Stimulated activated CD8-positive, alpha-beta memory T cell treated with anti-CD3 and anti-CD28 coated beads, Interleukin-4, amount 100 ng/mL, for 4 hours (primary cell): ENCODE data around the gene AP3B2.
A peak's percentile ranks its signal among the peaks of the same experiment; 100 is the strongest.
"Not testable (repeated sequence)": the region's sequence is repeated elsewhere in the genome, so short reads cannot be mapped to it uniquely, and the experiment has no call there.

Experiments
- DNase-seq, 2 donors: peaks; one replicate each; pipeline ENCODE4 v3.0.0-alpha.2; 2020; ENCODE audit warnings: low read depth in 2 of 2, low spot score in 1 of 2

Gene AP3B2

GRCh38 chr15:82650046-82650670 is 59.5 kb downstream of the AP3B2 start:
- DNase-seq, result no peak

GRCh38 chr15:82649226-82649999 is 60.3 kb downstream of the AP3B2 start:
- DNase-seq, result no peak

GRCh38 chr15:82648257-82649103 is 61.2 kb downstream of the AP3B2 start:
- no peak for DNase-seq

GRCh38 chr15:82647835-82648256 is 61.8 kb downstream of the AP3B2 start:
- DNase-seq, result peak; percentile 31 to 37

GRCh38 chr15:82647045-82647834 is 62.4 kb downstream of the AP3B2 start, which contains the start of gene CPEB1:
CPEB1 (minus strand) TSS chr15:82647363; CDS start chr15:82628459, 18,904 bp downstream.
- peak; percentile 7 to 41 for DNase-seq

- no peak for DNase-seq
Observed at GRCh38 chr15:82646250-82647044, 63.2 kb downstream of the AP3B2 start.

- not testable (repeated sequence) for DNase-seq
Observed at GRCh38 chr15:82644967-82645852, 64.5 kb downstream of the AP3B2 start.

GRCh38 chr15:82643992-82644391 is 65.7 kb downstream of the AP3B2 start:
- no peak for DNase-seq

- DNase-seq, result no peak
Observed at GRCh38 chr15:82642656-82643055, 67.0 kb downstream of the AP3B2 start.

GRCh38 chr15:82641129-82641798 is 68.4 kb downstream of the AP3B2 start:
- no peak for DNase-seq

GRCh38 chr15:82640672-82641071 is 69.0 kb downstream of the AP3B2 start:
- DNase-seq, result no peak

- DNase-seq, result no peak
Observed at GRCh38 chr15:82635798-82636197, 73.9 kb downstream of the AP3B2 start.

- DNase-seq, result no peak
Observed at GRCh38 chr15:82630033-82630432, 79.6 kb downstream of the AP3B2 start.

GRCh38 chr15:82625136-82625535 is 84.5 kb downstream of the AP3B2 start:
- no peak for DNase-seq

GRCh38 chr15:82624438-82624837 is 85.2 kb downstream of the AP3B2 start:
- DNase-seq, result no peak

GRCh38 chr15:82624008-82624407 is 85.7 kb downstream of the AP3B2 start:
- DNase-seq, result no peak

- DNase-seq, result no peak
Observed at GRCh38 chr15:82621970-82622369, 87.7 kb downstream of the AP3B2 start.

GRCh38 chr15:82613747-82614146 is 95.9 kb downstream of the AP3B2 start:
- no peak for DNase-seq
